HEK293 (cell line): ENCODE data around the gene RBM20.

Experiments used
- KLF7 ChIP-seq: fragments of 450-650 bp; formaldehyde crosslinking; IDR thresholded peaks from 2 replicates; pipeline ENCODE4 v1.5.1; 2016; ENCODE audit warnings: missing biosample characterization, missing genetic modification characterization, borderline replicate concordance
- ZFP37 ChIP-seq: fragments of 450-650 bp; formaldehyde crosslinking; IDR thresholded peaks from 2 replicates; pipeline ENCODE4 v1.5.1; 2016; ENCODE audit warnings: missing biosample characterization, missing genetic modification characterization
- ZNF354C ChIP-seq: fragments of 450-650 bp; formaldehyde crosslinking; IDR thresholded peaks from 2 replicates; pipeline ENCODE4 v1.5.1; 2016; ENCODE audit warnings: missing biosample characterization, missing genetic modification characterization, low read depth, borderline replicate concordance
- ZNF768 ChIP-seq: fragments of 450-650 bp; formaldehyde crosslinking; IDR thresholded peaks from 2 replicates; pipeline ENCODE4 v1.5.1; 2018; ENCODE audit warnings: missing biosample characterization, mild to moderate bottlenecking, missing genetic modification characterization
- ZNF791 ChIP-seq: fragments of 450-650 bp; formaldehyde crosslinking; IDR thresholded peaks from 2 replicates; pipeline ENCODE4 v1.5.1; 2016; ENCODE audit warnings: missing biosample characterization, missing genetic modification characterization
- TF ChIP-seq, protein P1 (sequence below): fragments of 450-650 bp; formaldehyde crosslinking; IDR thresholded peaks from 2 replicates; pipeline ENCODE4 v1.5.1; 2016; ENCODE audit warnings: missing biosample characterization, missing genetic modification characterization

- TF ChIP-seq KLF7 (tag by site-specific recombination) (no peak), ZNF768 (tag by site-specific recombination) (no peak), ZNF791 (tag by site-specific recombination) (no peak), ZNF354C (tag by site-specific recombination) (no peak), ZFP37 (tag by site-specific recombination) (no peak)
- TF ChIP-seq, protein P1, sequence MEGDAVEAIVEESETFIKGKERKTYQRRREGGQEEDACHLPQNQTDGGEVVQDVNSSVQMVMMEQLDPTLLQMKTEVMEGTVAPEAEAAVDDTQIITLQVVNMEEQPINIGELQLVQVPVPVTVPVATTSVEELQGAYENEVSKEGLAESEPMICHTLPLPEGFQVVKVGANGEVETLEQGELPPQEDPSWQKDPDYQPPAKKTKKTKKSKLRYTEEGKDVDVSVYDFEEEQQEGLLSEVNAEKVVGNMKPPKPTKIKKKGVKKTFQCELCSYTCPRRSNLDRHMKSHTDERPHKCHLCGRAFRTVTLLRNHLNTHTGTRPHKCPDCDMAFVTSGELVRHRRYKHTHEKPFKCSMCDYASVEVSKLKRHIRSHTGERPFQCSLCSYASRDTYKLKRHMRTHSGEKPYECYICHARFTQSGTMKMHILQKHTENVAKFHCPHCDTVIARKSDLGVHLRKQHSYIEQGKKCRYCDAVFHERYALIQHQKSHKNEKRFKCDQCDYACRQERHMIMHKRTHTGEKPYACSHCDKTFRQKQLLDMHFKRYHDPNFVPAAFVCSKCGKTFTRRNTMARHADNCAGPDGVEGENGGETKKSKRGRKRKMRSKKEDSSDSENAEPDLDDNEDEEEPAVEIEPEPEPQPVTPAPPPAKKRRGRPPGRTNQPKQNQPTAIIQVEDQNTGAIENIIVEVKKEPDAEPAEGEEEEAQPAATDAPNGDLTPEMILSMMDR (tag by site-specific recombination), result no peak
Measured at GRCh38 chr10:110755781-110756180, 111.6 kb downstream of the RBM20 start.
